GM12878 (cell line): ENCODE data around the gene COPG2. TPM values are rescaled to one million over a fixed set of nuclear protein-coding genes. Genes with fewer than 3 reads are reported as not detected.

Experiments
- ATAC-seq: fragments of 200-7000 bp; cut with Tn5 transposase; 3 replicates; pipeline ENCODE4 v1.9.1; 2020; ENCODE audit warnings: mild to moderate bottlenecking, moderate library complexity
- BruUV-seq: library from RNA; stranded (reverse); fragments of 400-500 nt; replicated peaks from 2 replicates; lab custom pipeline; 2021; lab: Mats Ljungman, UMichigan
- CTCF ChIA-PET: fragments of 300-600 bp; sonication (Branson Sonifier 250); formaldehyde crosslinking; extraction: SDS; loops from one replicate; lab custom pipeline; 2021; ENCODE audit warnings: inconsistent platforms; lab: Yijun Ruan, JAX
- POLR2A ChIA-PET: fragments of 350-600 bp; formaldehyde crosslinking; extraction: SDS; loops from one replicate; lab custom pipeline; 2021; ENCODE audit warnings: inconsistent platforms; lab: Charles Lee
- RAD21 ChIA-PET: fragments of 300-600 bp; sonication (Branson Sonifier 250); formaldehyde crosslinking; loops from one replicate; lab custom pipeline; 2023; ENCODE audit warnings: antibody characterized with exemption; ENCODE audit not compliant: unreplicated experiment; lab: Charles Lee
- SMC1A ChIA-PET: fragments of 300-600 bp; sonication (Branson Sonifier 250); formaldehyde crosslinking; loops from one replicate; lab custom pipeline; 2023; ENCODE audit not compliant: unreplicated experiment, uncharacterized antibody; lab: Charles Lee
- DNase-seq: peaks from one replicate; pipeline ENCODE4 v3.0.0-alpha.2; 2011; ENCODE audit warnings: low read depth, low spot score
- FAIRE-seq: peaks from 3 replicates; lab custom pipeline; 2011; peaks lifted over from hg19 to GRCh38; lab: Jason Lieb, UNC
- H2AFZ ChIP-seq: 2 replicates; pipeline ENCODE4 v1.6.0; 2011; ENCODE audit warnings: low read depth, low read length, control low read depth; ENCODE audit not compliant: control insufficient read depth
- H3K27ac ChIP-seq: 2 replicates; pipeline ENCODE4 v1.5.1; 2011; ENCODE audit warnings: control low read depth; ENCODE audit not compliant: control insufficient read depth, insufficient read depth
- H3K27me3 ChIP-seq, 2 experiments: replicated peaks in 1 of 2; 2 replicates each; pipeline versions ENCODE4 v1.6.0 to v1.6.1; 2011; ENCODE audit warnings: low read length in 1 of 2; ENCODE audit not compliant: control insufficient read depth in 2 of 2, insufficient read depth in 2 of 2
- H3K36me3 ChIP-seq, 2 experiments: 2 replicates each; pipeline ENCODE4 v1.5.1; 2011; ENCODE audit warnings: low read length in 1 of 2; ENCODE audit not compliant: control insufficient read depth in 2 of 2, insufficient read depth in 2 of 2
- H3K4me1 ChIP-seq: 2 replicates; pipeline ENCODE4 v1.6.1; 2011; ENCODE audit warnings: mild to moderate bottlenecking, low read length, moderate library complexity, mixed read lengths; ENCODE audit not compliant: control insufficient read depth, insufficient read depth
- H3K4me2 ChIP-seq: 2 replicates; pipeline ENCODE4 v1.6.0; 2011; ENCODE audit warnings: control low read depth; ENCODE audit not compliant: control insufficient read depth, insufficient read depth
- H3K4me3 ChIP-seq: fragments of 200-600 bp; sonication (generic); 2 replicates; pipeline ENCODE4 v1.5.1; 2016
- H3K79me2 ChIP-seq: 2 replicates; pipeline ENCODE4 v1.6.0; 2011; ENCODE audit warnings: low read length; ENCODE audit not compliant: control insufficient read depth, insufficient read depth
- H3K9ac ChIP-seq: 2 replicates; pipeline ENCODE4 v1.8.0; 2011; ENCODE audit warnings: low read length, control low read depth, mixed read lengths; ENCODE audit not compliant: control insufficient read depth, insufficient read depth
- H3K9me3 ChIP-seq: replicated peaks from 3 replicates; pipeline ENCODE4 v1.5.1; 2011; ENCODE audit warnings: mild to moderate bottlenecking, low read length; ENCODE audit not compliant: control insufficient read depth, insufficient read depth
- H4K20me1 ChIP-seq: 2 replicates; pipeline ENCODE4 v1.6.0; 2011; ENCODE audit not compliant: control insufficient read depth, insufficient read depth
- ATF2 ChIP-seq: IDR thresholded peaks from 2 replicates; pipeline ENCODE4 v1.6.1; 2012; ENCODE audit warnings: low read length, inconsistent platforms
- IKZF1 ChIP-seq: fragments of 450-650 bp; conservative IDR thresholded peaks from 2 replicates; pipeline ENCODE4 v1.6.1; 2017; ENCODE audit warnings: antibody characterized with exemption, mild to moderate bottlenecking
- IRF5 ChIP-seq: fragments of 450-650 bp; IDR thresholded peaks from 2 replicates; pipeline ENCODE4 v1.6.1; 2017; ENCODE audit warnings: borderline replicate concordance
- MYC ChIP-seq: IDR thresholded peaks from 2 replicates; pipeline ENCODE4 v1.6.1; 2011; ENCODE audit warnings: mild to moderate bottlenecking, low read length, moderate library complexity, inconsistent platforms; ENCODE audit not compliant: insufficient read depth, insufficient replicate concordance, insufficient read length, severe bottlenecking
- NFIC ChIP-seq: IDR thresholded peaks from 2 replicates; pipeline ENCODE4 v1.6.1; 2012; ENCODE audit warnings: low read depth, mild to moderate bottlenecking, inconsistent platforms, low read length, moderate library complexity
- RBBP5 ChIP-seq: fragments of 200-600 bp; sonication (generic); conservative IDR thresholded peaks from 2 replicates; pipeline ENCODE4 v1.6.1; 2016
- SP1 ChIP-seq: IDR thresholded peaks from one replicate; pipeline ENCODE4 v1.6.1; 2011; ENCODE audit warnings: low read depth, low read length
- STAT1 ChIP-seq: fragments of 450-650 bp; conservative IDR thresholded peaks from 2 replicates; pipeline ENCODE4 v1.6.1; 2014; ENCODE audit warnings: antibody characterized with exemption, mild to moderate bottlenecking
- WGBS: methylation state at CpG from one replicate; pipeline ENCODE4 v1.1.6; 2016; ENCODE audit warnings: low lambda C conversion rate; ENCODE audit not compliant: insufficient replicate concordance, insufficient coverage; ENCODE audit errors: missing lambda C conversion rate; 5-methylcytosine and 5-hydroxymethylcytosine counted together
- in situ Hi-C: fragments of 300-500 bp; cut with MboI; formaldehyde crosslinking; loops from 9 replicates; pipeline ENCODE4 v1.14.3; 2018; ENCODE audit warnings: mixed read lengths
- intact Hi-C: fragments of 100-400 bp; cut with micrococcal nuclease; formaldehyde crosslinking; loops from one replicate; pipeline ENCODE4 v1.14.2; 2022; ENCODE audit not compliant: unreplicated experiment
- polyA plus RNA-seq, 11 experiments: library from polyadenylated mRNA; depleted of rRNA in 4 of 11; unstranded in 6 of 11; stranded (reverse) in 5 of 11; fragments of >200 nt; fragmentation: Nextera tagmentation in 4 of 11; fragmentation: Illumina TruSeq in 1 of 11; extraction: Ambion mirVana in 4 of 11; extraction: Trizol in 1 of 11; gene quantifications; 1 replicate in 1 of 11; 2 replicates in 10 of 11; pipeline versions ENCODE4 v1.2.1 to v1.2.3, GENCODE V29; 2011 to 2016; ENCODE audit warnings: inconsistent platforms in 2 of 11, missing spikeins in 2 of 11, low read depth in 1 of 11
- total RNA-seq, 4 experiments: library from RNA; depleted of rRNA in 3 of 4; stranded (reverse); fragments of >200 nt in 3 of 4; fragmentation: Illumina TruSeq in 1 of 4; extraction: Trizol in 1 of 4; gene quantifications; 2 replicates each; pipeline versions ENCODE4 v1.2.1 to v1.2.3, GENCODE V29; 2013 to 2021

COPG2 gene
- total and polyA plus RNA-seq, 10 of the 15 experiments (the other 5 are each of a cell fraction or from before 2014, with no cell fraction given), result 3.4 to 37.8 (median 16.7) TPM

GRCh38 chr7:130708766-130709165 lies 40.2 kb upstream of the COPG2 start:
- in situ Hi-C loops (no loop called here), intact Hi-C loops (no loop called here)
- no TSS peak for BruUV-seq
- Histone ChIP-seq H3K36me3 (no peaks in the 10 kb centered on the region), H3K27me3 (no peaks in the 10 kb centered on the region), H3K79me2 (no peaks in the 10 kb centered on the region), H3K9me3 (no peaks in the 10 kb centered on the region; the same call in 2 of the 3 replicates)
- WGBS, result 47% methylated on average over 4 of the region's 4 CpGs
- DNase-seq, result no peak
- RAD21 ChIA-PET, result no interaction called here
- POLR2A ChIA-PET, result no interaction called here
- SMC1A ChIA-PET, result no interaction called here
- FAIRE-seq, result no peak
- CTCF ChIA-PET, result no interaction called here
- TF ChIP-seq STAT1, result no peak
- no peak for TF ChIP-seq IRF5
- TF ChIP-seq IKZF1, result no peak
- no peak for TF ChIP-seq RBBP5
- TF ChIP-seq SP1, result no peak
- TF ChIP-seq NFIC, result no peak
- no peak for TF ChIP-seq MYC
- no peak for TF ChIP-seq ATF2
- TF ChIP-seq, all 136 proteins: peak for 0
- ATAC-seq, result no peak
- H4K20me1 ChIP-seq, result no peaks in the 10 kb centered on the region
- no peak overlapping the region for H3K27ac ChIP-seq
- no peak overlapping the region for H2AFZ ChIP-seq
- H3K9ac ChIP-seq, result no peak overlapping the region
- H3K4me1 ChIP-seq, result no peaks in the 10 kb centered on the region
- H3K4me2 ChIP-seq, result no peak overlapping the region
- no peak overlapping the region for H3K4me3 ChIP-seq
